Astrocyte (in vitro differentiated cells and primary cell): ENCODE results near the gene FFAR4.

ENCODE experiments used
- EZH2 ChIP-seq: IDR thresholded peaks from 2 replicates; pipeline ENCODE4 v1.6.1; 2012; ENCODE audit warnings: mild to moderate bottlenecking, low read length, inconsistent platforms; ENCODE audit not compliant: insufficient read depth
- TF ChIP-seq, protein P1 (sequence below): IDR thresholded peaks from 2 replicates; pipeline ENCODE4 v1.5.1; 2011; ENCODE audit warnings: low read depth, mild to moderate bottlenecking, inconsistent platforms, low read length, moderate library complexity; ENCODE audit not compliant: insufficient read depth

DNA sequence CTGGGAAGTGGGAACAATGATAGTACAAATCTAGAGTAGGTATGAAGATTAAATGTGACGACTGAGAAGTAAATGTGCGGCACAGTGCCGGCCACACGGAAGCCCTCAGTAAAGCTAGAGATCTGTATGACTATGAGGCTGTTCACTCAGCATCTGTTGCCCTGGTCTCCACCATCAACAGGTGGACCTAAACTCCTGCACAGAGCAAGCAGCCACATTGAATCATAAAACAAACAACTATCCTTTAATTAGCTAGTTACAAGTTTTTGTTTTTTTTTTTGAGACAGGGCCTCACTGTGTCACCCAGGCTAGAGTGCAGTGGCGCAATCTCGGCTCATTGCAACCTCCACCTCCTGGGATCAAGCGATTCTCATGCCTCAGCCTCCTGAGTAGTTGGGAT lies 18.0 kb downstream of the FFAR4 start:
- TF ChIP-seq, protein P1, sequence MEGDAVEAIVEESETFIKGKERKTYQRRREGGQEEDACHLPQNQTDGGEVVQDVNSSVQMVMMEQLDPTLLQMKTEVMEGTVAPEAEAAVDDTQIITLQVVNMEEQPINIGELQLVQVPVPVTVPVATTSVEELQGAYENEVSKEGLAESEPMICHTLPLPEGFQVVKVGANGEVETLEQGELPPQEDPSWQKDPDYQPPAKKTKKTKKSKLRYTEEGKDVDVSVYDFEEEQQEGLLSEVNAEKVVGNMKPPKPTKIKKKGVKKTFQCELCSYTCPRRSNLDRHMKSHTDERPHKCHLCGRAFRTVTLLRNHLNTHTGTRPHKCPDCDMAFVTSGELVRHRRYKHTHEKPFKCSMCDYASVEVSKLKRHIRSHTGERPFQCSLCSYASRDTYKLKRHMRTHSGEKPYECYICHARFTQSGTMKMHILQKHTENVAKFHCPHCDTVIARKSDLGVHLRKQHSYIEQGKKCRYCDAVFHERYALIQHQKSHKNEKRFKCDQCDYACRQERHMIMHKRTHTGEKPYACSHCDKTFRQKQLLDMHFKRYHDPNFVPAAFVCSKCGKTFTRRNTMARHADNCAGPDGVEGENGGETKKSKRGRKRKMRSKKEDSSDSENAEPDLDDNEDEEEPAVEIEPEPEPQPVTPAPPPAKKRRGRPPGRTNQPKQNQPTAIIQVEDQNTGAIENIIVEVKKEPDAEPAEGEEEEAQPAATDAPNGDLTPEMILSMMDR = no peak
- TF ChIP-seq EZH2 = no peak
